NAMALWA (cell line): Measurements from ENCODE around the gene LIPN.

Source experiments
- DNase-seq: peaks from one replicate; pipeline ENCODE4 v3.0.0-alpha.2; 2015; ENCODE audit warnings: low spot score

Gene LIPN

GRCh38 chr10:88827671-88828070 is 67.9 kb downstream of the LIPN start:
- no peak for DNase-seq

- DNase-seq: no peak
Observed at GRCh38 chr10:88828310-88828709, 68.5 kb downstream of the LIPN start.
